Testis (tissue), 2 donors: Measurements from ENCODE around the gene FOXD4.
"Not testable (repeated sequence)": the region's sequence is repeated elsewhere in the genome, so short reads cannot be mapped to it uniquely, and the experiment has no call there.

Experiments
- POLR2A ChIP-seq: fragments of 450-650 bp; IDR thresholded peaks from one replicate; pipeline ENCODE4 v1.6.1; 2017; ENCODE audit warnings: antibody characterized with exemption, mild to moderate bottlenecking, moderate library complexity
- TF ChIP-seq, protein P1 (sequence below), 3 experiments: fragments of 450-650 bp in 2 of 3; fragments of 200-600 bp in 1 of 3; sonication (generic) in 1 of 3; IDR thresholded peaks; one replicate each; pipeline ENCODE4 v1.5.1; 2016 to 2019; ENCODE audit warnings: antibody characterized with exemption in 3 of 3, mild to moderate bottlenecking in 2 of 3, moderate library complexity in 1 of 3

DNA sequence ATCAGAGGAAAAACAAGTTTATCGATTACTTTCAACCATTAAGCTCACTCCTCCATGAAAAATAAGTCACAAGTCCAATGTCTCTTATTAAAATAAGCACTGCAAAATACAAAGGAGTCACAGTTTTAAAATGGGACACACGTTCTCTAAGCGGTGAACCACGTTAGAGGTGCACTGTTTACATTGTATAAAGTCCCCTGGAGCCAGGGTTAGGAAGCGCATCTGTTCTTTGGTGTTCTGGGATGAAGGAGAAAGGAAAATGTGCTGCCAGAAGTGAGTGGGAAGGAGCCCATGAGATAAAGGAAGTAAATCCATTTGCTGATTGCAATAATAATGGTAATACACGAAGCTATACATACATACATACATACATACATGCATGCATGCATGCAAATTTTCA lies 30.4 kb downstream of the FOXD4 start:
- TF ChIP-seq, protein P1, sequence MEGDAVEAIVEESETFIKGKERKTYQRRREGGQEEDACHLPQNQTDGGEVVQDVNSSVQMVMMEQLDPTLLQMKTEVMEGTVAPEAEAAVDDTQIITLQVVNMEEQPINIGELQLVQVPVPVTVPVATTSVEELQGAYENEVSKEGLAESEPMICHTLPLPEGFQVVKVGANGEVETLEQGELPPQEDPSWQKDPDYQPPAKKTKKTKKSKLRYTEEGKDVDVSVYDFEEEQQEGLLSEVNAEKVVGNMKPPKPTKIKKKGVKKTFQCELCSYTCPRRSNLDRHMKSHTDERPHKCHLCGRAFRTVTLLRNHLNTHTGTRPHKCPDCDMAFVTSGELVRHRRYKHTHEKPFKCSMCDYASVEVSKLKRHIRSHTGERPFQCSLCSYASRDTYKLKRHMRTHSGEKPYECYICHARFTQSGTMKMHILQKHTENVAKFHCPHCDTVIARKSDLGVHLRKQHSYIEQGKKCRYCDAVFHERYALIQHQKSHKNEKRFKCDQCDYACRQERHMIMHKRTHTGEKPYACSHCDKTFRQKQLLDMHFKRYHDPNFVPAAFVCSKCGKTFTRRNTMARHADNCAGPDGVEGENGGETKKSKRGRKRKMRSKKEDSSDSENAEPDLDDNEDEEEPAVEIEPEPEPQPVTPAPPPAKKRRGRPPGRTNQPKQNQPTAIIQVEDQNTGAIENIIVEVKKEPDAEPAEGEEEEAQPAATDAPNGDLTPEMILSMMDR (IDR thresholded peaks at IDR 0.05): not testable (repeated sequence)
- TF ChIP-seq POLR2A: not testable (repeated sequence)
